Ishikawa (cell line): ENCODE results near the gene SERTAD3.

Source experiments
- CEBPB ChIP-seq: IDR thresholded peaks from 2 replicates; pipeline ENCODE4 v1.6.1; 2012
- CREB1 ChIP-seq: IDR thresholded peaks from 2 replicates; pipeline ENCODE4 v1.6.1; 2012; ENCODE audit warnings: low read depth
- EGR1 ChIP-seq: IDR thresholded peaks from 2 replicates; pipeline ENCODE4 v1.6.1; 2012
- EP300 ChIP-seq: IDR thresholded peaks from 2 replicates; pipeline ENCODE4 v1.6.1; 2012; ENCODE audit warnings: borderline replicate concordance
- FOXM1 ChIP-seq: IDR thresholded peaks from 2 replicates; pipeline ENCODE4 v1.6.1; 2012; ENCODE audit warnings: low read depth, borderline replicate concordance
- MAX ChIP-seq: IDR thresholded peaks from 2 replicates; pipeline ENCODE4 v1.6.1; 2012
- NFIC ChIP-seq: IDR thresholded peaks from 2 replicates; pipeline ENCODE4 v1.6.1; 2012
- RAD21 ChIP-seq: IDR thresholded peaks from 2 replicates; pipeline ENCODE4 v1.6.1; 2012; ENCODE audit warnings: low read depth
- REST ChIP-seq: IDR thresholded peaks from 2 replicates; pipeline ENCODE4 v1.6.1; 2012; ENCODE audit warnings: low read depth, mild to moderate bottlenecking
- TAF1 ChIP-seq: IDR thresholded peaks from 2 replicates; pipeline ENCODE4 v1.6.1; 2012; ENCODE audit warnings: low read depth, mild to moderate bottlenecking
- TCF12 ChIP-seq: IDR thresholded peaks from 2 replicates; pipeline ENCODE4 v1.6.1; 2012; ENCODE audit warnings: low read depth
- TEAD4 ChIP-seq: IDR thresholded peaks from 2 replicates; pipeline ENCODE4 v1.6.1; 2012
- USF1 ChIP-seq: IDR thresholded peaks from 2 replicates; pipeline ENCODE4 v1.6.1; 2012
- YY1 ChIP-seq: IDR thresholded peaks from 2 replicates; pipeline ENCODE4 v1.6.1; 2012; ENCODE audit warnings: low read depth
- ZBTB7A ChIP-seq: IDR thresholded peaks from 2 replicates; pipeline ENCODE4 v1.6.1; 2012; ENCODE audit warnings: low read depth

SERTAD3 gene

GRCh38 chr19:40420451-40420765 lies 23.7 kb downstream of the SERTAD3 start:
- TF ChIP-seq CEBPB (no peak), FOXM1 (no peak), EGR1 (no peak), EP300 (no peak), NFIC (no peak), YY1 (no peak), CREB1 (no peak), RAD21 (no peak), TAF1 (no peak), MAX (no peak)

GRCh38 chr19:40419780-40420179 lies 24.4 kb downstream of the SERTAD3 start:
- TF ChIP-seq CREB1: no peak
- TF ChIP-seq RAD21: no peak
- no peak for TF ChIP-seq YY1
- TF ChIP-seq CEBPB: no peak
- no peak for TF ChIP-seq NFIC
- no peak for TF ChIP-seq MAX
- TF ChIP-seq REST: no peak
- TF ChIP-seq EP300: no peak
- TF ChIP-seq FOXM1: no peak
- TF ChIP-seq TCF12: no peak
- TF ChIP-seq TAF1: no peak
- no peak for TF ChIP-seq EGR1
- no peak for TF ChIP-seq USF1
- TF ChIP-seq TEAD4: no peak
- TF ChIP-seq ZBTB7A: no peak

- no peak for TF ChIP-seq CREB1
- no peak for TF ChIP-seq TEAD4
- TF ChIP-seq EP300: no peak
- no peak for TF ChIP-seq EGR1
- no peak for TF ChIP-seq YY1
- TF ChIP-seq RAD21: no peak
- no peak for TF ChIP-seq FOXM1
- TF ChIP-seq TAF1: no peak
- no peak for TF ChIP-seq TCF12
- TF ChIP-seq CEBPB: no peak
- no peak for TF ChIP-seq MAX
- no peak for TF ChIP-seq USF1
- no peak for TF ChIP-seq NFIC
- TF ChIP-seq ZBTB7A: no peak
- TF ChIP-seq REST: no peak
Observed at GRCh38 chr19:40419066-40419612, 25.0 kb downstream of the SERTAD3 start.

- TF ChIP-seq TAF1 (no peak), TEAD4 (no peak), YY1 (no peak)
Observed at GRCh38 chr19:40418040-40418439, 26.1 kb downstream of the SERTAD3 start.

- TF ChIP-seq TCF12 (no peak), MAX (no peak), CEBPB (no peak), TEAD4 (no peak), EGR1 (no peak), FOXM1 (no peak), RAD21 (no peak), REST (no peak), NFIC (no peak), YY1 (no peak), TAF1 (no peak), EP300 (no peak), USF1 (no peak), ZBTB7A (no peak)
Observed at GRCh38 chr19:40417643-40417981, 26.5 kb downstream of the SERTAD3 start.
